Epithelial cell of proximal tubule (primary cell): ENCODE results near the gene RARB. TPM values are rescaled to one million over a fixed set of nuclear protein-coding genes. Genes with fewer than 3 reads are reported as not detected.

ENCODE experiments used
- DNase-seq: peaks from one replicate; pipeline ENCODE4 v3.0.0-alpha.2; 2011; ENCODE audit warnings: low read depth
- H3K4me3 ChIP-seq: 2 replicates; pipeline ENCODE4 v1.5.1; 2011; ENCODE audit warnings: low read depth, mild to moderate bottlenecking, low read length
- total RNA-seq: library from RNA; depleted of rRNA; stranded (reverse); fragments of >200 nt; gene quantifications from 2 replicates; pipeline ENCODE4 v1.2.3, GENCODE V29; 2015
- TF ChIP-seq, protein P1 (sequence below): conservative IDR thresholded peaks from 2 replicates; pipeline ENCODE4 v1.5.1; 2012; ENCODE audit warnings: low read depth, mild to moderate bottlenecking, low read length

RARB gene
- total RNA-seq, 1 donor from 2014 or later, result 4.6 TPM

DNA sequence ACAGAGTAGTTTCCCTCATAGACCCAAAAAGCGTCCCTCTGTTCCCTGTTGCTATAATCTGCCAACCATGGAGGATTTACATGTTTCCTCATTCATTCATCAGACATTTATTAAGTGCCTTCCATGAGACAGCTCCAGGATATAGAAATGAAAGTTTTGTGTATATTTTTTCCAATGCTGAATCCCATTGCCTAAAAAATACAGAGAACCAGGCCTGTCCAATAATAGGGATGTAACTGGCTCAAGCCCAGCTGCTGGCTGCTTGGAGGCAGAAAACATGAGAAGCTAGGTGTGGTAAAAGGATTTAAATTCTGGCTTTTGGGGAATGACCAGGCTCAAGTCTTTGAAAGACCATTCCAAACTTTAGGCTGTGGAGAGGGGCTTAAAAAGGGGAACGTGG is 41.5 kb downstream of the RARB start:
- DNase-seq, result no peak

DNA sequence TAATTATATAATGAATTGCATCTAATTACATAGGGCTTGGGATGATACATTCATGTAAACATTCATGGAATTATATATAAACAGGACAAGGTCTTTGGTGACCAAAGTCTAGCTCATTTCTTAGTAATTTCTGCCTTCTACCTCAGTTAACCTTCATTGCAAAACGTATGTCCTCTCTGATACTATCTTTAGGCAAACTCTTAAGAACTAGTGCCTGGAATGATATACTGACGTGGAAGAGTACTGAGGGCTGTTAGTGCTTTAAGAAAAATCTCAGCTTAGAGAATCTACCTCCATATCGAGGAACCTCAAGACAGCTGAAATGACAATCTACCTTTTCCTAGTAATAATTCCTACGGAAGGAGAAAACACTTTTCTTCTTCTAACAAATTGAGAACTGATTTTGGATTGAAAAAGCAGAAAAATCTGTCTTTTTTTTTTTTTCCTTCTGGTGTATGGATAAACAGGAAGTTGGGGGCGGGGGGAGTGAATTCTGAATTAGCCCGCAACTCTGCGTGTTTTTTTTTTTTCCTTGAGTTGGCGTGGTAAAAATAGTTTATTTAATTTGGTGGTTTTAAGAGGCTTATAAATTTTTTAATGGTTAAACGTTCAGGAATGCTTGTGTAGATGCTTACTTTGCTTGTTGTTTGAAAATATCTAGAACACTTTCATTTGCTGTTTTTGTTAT is 43.2 kb downstream of the RARB start:
- DNase-seq, result no peak
- H3K4me3 ChIP-seq, result no peak overlapping the region
- TF ChIP-seq, protein P1, sequence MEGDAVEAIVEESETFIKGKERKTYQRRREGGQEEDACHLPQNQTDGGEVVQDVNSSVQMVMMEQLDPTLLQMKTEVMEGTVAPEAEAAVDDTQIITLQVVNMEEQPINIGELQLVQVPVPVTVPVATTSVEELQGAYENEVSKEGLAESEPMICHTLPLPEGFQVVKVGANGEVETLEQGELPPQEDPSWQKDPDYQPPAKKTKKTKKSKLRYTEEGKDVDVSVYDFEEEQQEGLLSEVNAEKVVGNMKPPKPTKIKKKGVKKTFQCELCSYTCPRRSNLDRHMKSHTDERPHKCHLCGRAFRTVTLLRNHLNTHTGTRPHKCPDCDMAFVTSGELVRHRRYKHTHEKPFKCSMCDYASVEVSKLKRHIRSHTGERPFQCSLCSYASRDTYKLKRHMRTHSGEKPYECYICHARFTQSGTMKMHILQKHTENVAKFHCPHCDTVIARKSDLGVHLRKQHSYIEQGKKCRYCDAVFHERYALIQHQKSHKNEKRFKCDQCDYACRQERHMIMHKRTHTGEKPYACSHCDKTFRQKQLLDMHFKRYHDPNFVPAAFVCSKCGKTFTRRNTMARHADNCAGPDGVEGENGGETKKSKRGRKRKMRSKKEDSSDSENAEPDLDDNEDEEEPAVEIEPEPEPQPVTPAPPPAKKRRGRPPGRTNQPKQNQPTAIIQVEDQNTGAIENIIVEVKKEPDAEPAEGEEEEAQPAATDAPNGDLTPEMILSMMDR, result no peak

More for the DNA sequence above, 41.5 kb downstream of the RARB start:
- H3K4me3 ChIP-seq, result no peak overlapping the region
- TF ChIP-seq, protein P1, result no peak

DNA sequence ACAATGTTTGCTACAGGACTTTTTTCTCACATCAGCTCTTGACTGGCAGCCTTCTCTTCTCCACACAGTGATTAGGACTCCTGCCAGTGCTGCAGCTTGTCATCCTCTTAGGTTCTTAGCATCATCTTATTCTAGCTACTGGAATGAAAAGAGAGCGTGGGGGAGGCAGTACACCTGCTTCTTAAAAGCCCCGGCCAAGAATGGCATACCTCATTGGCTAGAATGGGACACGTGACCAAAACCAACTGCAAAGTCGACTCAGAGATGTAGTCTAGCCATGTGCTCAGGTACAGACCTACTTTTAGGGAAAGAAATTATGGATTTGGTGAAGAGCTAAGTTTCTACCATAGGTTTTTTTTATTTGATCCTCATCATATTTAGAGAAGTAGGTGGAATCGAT is 44.1 kb downstream of the RARB start:
- H3K4me3 ChIP-seq, result no peak overlapping the region
- DNase-seq, result no peak
- TF ChIP-seq, protein P1, result no peak

DNA sequence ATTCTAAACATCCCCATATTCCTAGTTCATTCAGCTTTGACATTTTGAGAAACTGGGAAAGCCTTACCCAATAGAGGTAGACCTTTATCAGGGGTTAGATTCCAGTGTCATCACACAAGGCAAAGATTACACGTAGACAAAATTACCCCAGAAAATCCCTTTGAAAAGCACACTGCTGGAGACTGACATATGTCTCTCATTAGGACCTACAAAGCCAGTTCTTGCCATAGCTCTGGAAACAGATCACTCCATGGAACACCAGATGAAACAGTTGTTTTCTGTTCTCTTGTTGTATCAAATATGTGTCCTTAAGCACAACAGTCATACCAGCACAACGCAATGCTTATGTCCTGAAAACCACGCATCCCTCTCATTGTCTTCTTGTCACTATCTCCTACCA is 44.7 kb downstream of the RARB start:
- DNase-seq, result no peak
- H3K4me3 ChIP-seq, result no peak overlapping the region
- TF ChIP-seq, protein P1, result no peak

DNA sequence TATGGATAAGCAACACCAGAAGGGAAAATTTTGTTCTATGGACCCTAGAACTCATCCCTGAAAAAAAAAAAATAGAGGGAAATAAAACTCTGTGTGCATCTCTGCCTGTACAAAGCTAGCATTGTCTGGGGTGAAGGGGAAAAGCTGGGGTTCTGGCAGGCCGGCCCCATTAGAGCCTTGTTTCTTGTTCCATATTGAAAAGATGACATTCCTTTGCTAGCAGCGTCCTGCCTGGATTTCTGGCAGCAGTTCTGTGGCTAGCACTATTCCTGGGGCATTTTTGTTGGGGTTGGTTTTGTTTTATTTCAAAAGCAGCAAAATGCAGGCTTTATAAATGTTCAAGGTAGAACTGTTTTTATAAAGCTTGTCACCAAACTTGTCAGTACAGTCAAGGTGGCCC is 45.2 kb downstream of the RARB start:
- TF ChIP-seq, protein P1, result no peak
- DNase-seq, result no peak
- no peak overlapping the region for H3K4me3 ChIP-seq

DNA sequence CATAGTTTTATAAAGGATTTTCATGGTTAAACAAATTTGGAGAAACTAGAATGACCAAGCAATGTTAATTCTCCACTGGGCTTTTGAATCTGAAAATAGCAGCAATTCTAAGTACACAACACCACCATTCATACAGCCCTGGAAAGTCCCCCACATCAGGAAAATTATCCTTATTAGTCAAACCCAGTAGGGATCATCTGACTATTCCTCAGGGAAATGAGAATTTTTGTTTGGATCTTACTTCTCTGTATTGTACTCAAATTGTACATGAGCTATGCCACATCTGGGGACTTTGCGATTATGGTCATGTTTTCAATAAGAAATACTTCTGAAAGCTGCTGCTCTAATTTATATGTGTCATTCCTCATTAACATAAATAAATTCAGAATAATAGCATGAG is 46.0 kb downstream of the RARB start:
- no peak for DNase-seq
- no peak overlapping the region for H3K4me3 ChIP-seq
- TF ChIP-seq, protein P1, result no peak

DNA sequence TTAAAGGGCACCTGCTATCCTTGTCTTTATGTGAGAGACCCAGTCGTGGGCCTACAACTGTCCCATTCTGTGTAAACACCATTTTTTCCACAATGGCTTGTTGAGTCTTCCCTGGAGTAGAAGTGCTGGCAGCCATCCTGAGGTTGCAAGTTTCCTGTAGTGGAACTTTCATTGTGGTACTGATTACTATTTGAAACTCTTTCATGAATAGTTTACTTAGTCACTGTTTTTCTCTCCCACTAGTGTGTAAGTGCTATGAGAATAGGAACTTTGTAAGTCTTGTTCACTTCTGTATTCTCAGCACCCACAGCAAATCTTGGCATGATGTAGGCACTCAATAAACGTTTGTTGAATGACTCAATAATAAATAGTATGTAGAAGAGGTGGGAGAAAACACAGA is 48.6 kb downstream of the RARB start:
- H3K4me3 ChIP-seq, result no peak overlapping the region
- TF ChIP-seq, protein P1, result no peak
- no peak for DNase-seq
